Measurements from ENCODE around the gene RNF213.

RNF213 gene

GRCh38 chr17:80339731-80340456 lies 79.2 kb downstream of the RNF213 start:
- ChIA-PET CTCF (interaction anchor here (0.6 to 0.7 kb wide), 2 partner anchors 11 to 21 kb away, joined by 4 read pairs; no protein-coding TSS in a partner anchor), POLR2A (interaction anchor here (0.5 to 0.7 kb wide), 2 partner anchors 32 to 192 kb away, joined by 3 to 5 read pairs; no protein-coding TSS in a partner anchor)

GRCh38 chr17:80345321-80345720 lies 84.7 kb downstream of the RNF213 start:
- TF ChIP-seq HOXD13 (CRISPR knock-in tag; IDR thresholded peaks at IDR 0.05; ENCODE audit: borderline replicate concordance) (no peak), ZEB2 (tag by site-specific recombination; IDR thresholded peaks at IDR 0.05) (no peak), ZNF639 (tag by site-specific recombination; IDR thresholded peaks at IDR 0.05) (no peak)
- Histone ChIP-seq H3K4me3 (ENCODE audit: low read depth, low read length) (no peak overlapping the region), H3K27ac (ENCODE audit: extremely low read depth, low read depth, low read length) (no peak overlapping the region), H3K36me3 (ENCODE audit: control insufficient read depth in 2 of 2, insufficient read depth in 1 of 2, low read length in 2 of 2) (peaks cover 21 to 89% of the 10 kb centered on the region in 2 experiments), H3K9me3 (ENCODE audit: control insufficient read depth, insufficient read depth, low read depth, low read length) (no peaks in the 10 kb centered on the region), H3K4me1 (ENCODE audit: control insufficient read depth, insufficient read depth, low read length) (no peaks in the 10 kb centered on the region)
- ChIA-PET CTCF (interaction anchor here (0.6 to 0.7 kb wide), 2 partner anchors 21 to 202 kb away, joined by 3 read pairs; no protein-coding TSS in a partner anchor), POLR2A (no interaction called here)

More at GRCh38 chr17:80339731-80340456, 79.2 kb downstream of the RNF213 start:
- Histone ChIP-seq H3K4me3 (ENCODE audit: low read depth, low read length) (no peak overlapping the region), H3K4me1 (ENCODE audit: control insufficient read depth, insufficient read depth, low read length) (no peaks in the 10 kb centered on the region), H3K9me3 (ENCODE audit: control insufficient read depth, insufficient read depth, low read depth, low read length) (no peaks in the 10 kb centered on the region), H3K36me3 (ENCODE audit: control insufficient read depth in 2 of 2, insufficient read depth in 1 of 2, low read length in 2 of 2) (peaks cover 32 to 85% of the 10 kb centered on the region in 2 experiments), H3K27ac (ENCODE audit: extremely low read depth, low read depth, low read length) (no peak overlapping the region)
- TF ChIP-seq ZEB2 (tag by site-specific recombination; IDR thresholded peaks at IDR 0.05) (no peak), ZNF37A (tag by site-specific recombination; IDR thresholded peaks at IDR 0.05) (no peak), ZNF302 (tag by site-specific recombination; IDR thresholded peaks at IDR 0.05; ENCODE audit: low read depth) (no peak), GLIS2 (tag by site-specific recombination; IDR thresholded peaks at IDR 0.05) (no peak), HOXC10 (CRISPR knock-in tag; IDR thresholded peaks at IDR 0.05) (no peak), ZNF677 (tag by site-specific recombination; IDR thresholded peaks at IDR 0.05) (no peak), ZNF701 (tag by site-specific recombination; IDR thresholded peaks at IDR 0.05) (no peak), ZNF529 (tag by site-specific recombination; IDR thresholded peaks at IDR 0.05; ENCODE audit: insufficient replicate concordance) (no peak), KLF9 (tag by site-specific recombination; IDR thresholded peaks at IDR 0.05; ENCODE audit: low read depth) (no peak), ZNF211 (tag by site-specific recombination; IDR thresholded peaks at IDR 0.05; ENCODE audit: low read depth) (no peak), ZNF274 (IDR thresholded peaks at IDR 0.05; ENCODE audit: low read length) (no peak), ZNF274 (tag by site-specific recombination; IDR thresholded peaks at IDR 0.05; ENCODE audit: borderline replicate concordance) (no peak)

- Histone ChIP-seq H3K36me3 (ENCODE audit: control insufficient read depth in 2 of 2, insufficient read depth in 1 of 2, low read length in 2 of 2) (peaks cover 18 to 94% of the 10 kb centered on the region in 2 experiments), H3K27ac (ENCODE audit: extremely low read depth, low read depth, low read length) (no peak overlapping the region), H3K4me3 (ENCODE audit: low read depth, low read length) (no peak overlapping the region), H3K4me1 (ENCODE audit: control insufficient read depth, insufficient read depth, low read length) (no peaks in the 10 kb centered on the region), H3K9me3 (ENCODE audit: control insufficient read depth, insufficient read depth, low read depth, low read length) (no peaks in the 10 kb centered on the region)
- POLR2A ChIA-PET, result no interaction called here
- CTCF ChIA-PET, result interaction anchor here (0.5 to 0.7 kb wide), 3 partner anchors 22 to 201 kb away, joined by 3 read pairs; no protein-coding TSS in a partner anchor
- TF ChIP-seq ZNF114 (tag by site-specific recombination; IDR thresholded peaks at IDR 0.05), result no peak
- no peak for TF ChIP-seq ZNF248 (tag by site-specific recombination; IDR thresholded peaks at IDR 0.05)
- TF ChIP-seq ZNF768 (tag by site-specific recombination; IDR thresholded peaks at IDR 0.05), result no peak
- TF ChIP-seq ZNF202 (tag by site-specific recombination; IDR thresholded peaks at IDR 0.05; ENCODE audit: borderline replicate concordance), result no peak
- no peak for TF ChIP-seq ZNF513 (tag by site-specific recombination; IDR thresholded peaks at IDR 0.05)
- TF ChIP-seq GFI1B (tag by site-specific recombination; IDR thresholded peaks at IDR 0.05), result no peak
Measured at GRCh38 chr17:80345841-80346497, 85.3 kb downstream of the RNF213 start.

All from HEK293 (cell line).